Measurements from ENCODE around the gene ZNF324. TPM values are rescaled to one million over a fixed set of nuclear protein-coding genes. Genes with fewer than 3 reads are reported as not detected.

Gene ZNF324
- total and polyA plus RNA-seq, 9 of the 15 experiments (the other 6 are each of a cell fraction or from before 2014, with no cell fraction given): 0.92 to 16.4 (median 5.3) TPM

DNA sequence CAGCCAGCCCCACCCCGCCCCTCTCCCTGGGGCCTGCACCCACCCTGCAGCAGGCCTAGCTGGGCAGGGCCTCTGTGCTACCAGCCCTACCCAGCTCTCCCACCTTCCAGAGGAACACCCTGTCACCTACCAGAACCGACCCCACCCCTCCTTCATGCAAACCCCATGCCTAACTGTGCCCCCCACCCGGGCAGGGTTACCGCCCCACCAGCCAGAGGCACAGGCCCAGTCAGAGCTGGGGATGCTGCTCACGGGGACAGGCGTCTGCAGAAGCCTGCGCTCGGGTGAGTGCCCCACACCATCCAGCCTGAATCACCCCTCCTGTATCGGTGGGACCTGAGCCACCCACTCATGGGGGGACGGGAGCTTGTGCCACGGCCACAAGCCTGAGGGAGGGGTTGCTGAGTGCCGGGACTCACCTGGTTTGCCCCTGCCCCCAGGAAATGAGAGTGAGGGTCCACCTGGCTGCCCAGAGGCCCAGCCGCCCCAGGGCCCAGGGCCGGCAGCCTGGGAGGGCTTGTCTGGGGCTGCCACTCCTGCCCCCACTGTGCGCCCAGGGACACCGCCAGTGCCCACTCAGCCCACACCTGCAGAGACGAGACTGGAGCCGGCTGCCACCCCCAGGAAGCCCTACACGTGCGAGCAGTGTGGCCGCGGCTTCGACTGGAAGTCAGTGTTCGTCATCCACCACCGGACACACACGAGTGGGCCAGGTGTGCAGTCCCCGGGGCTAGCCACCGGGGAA, 13.0 kb downstream of the ZNF324 start:
- H4K20me1 ChIP-seq (replicated peaks; ENCODE audit: control insufficient read depth, insufficient read depth, low read length): 0 out of 2 replicates have a peak, but pooled peaks cover 6% of the 10 kb centered on the region
- H3K4me2 ChIP-seq (ENCODE audit: insufficient read depth, low read length): no peak overlapping the region
- no peaks in the 10 kb centered on the region; the same call in 1 of the 3 replicates for H3K79me2 ChIP-seq (ENCODE audit: control insufficient read depth, insufficient read depth, low read length)
- H3K4me3 ChIP-seq: no peak overlapping the region
- 94% methylated on average over 17 of the region's 28 CpGs for WGBS (ENCODE audit: insufficient coverage, low coverage, missing lambda C conversion rate)
- in situ Hi-C loops (cut with MboI) (no loop called here), intact Hi-C loops (cut with micrococcal nuclease) (loop anchor here (5.0 kb wide), 2 partner anchors 153 to 298 kb away; partner anchors contain the start of genes ZNF274 and ZSCAN22)
- H3K9ac ChIP-seq (ENCODE audit: insufficient read depth in 1 of 2, low read depth in 2 of 2, low read length in 2 of 2): 0 out of 4 replicates have a peak overlapping the region, but pooled peaks of 1 of the 2 experiments have one; percentile 8
- no peak overlapping the region for H2AFZ ChIP-seq (ENCODE audit: low read depth, low read length)
- CTCF ChIA-PET (ENCODE audit: low intra/inter-chr PET ratio): no interaction called here
- no TSS peak for BruUV-seq (replicated peaks)
- H3K9me3 ChIP-seq (replicated peaks; ENCODE audit: control insufficient read depth, insufficient read depth, low read depth, low read length): no peaks in the 10 kb centered on the region
- TF ChIP-seq, protein P1, sequence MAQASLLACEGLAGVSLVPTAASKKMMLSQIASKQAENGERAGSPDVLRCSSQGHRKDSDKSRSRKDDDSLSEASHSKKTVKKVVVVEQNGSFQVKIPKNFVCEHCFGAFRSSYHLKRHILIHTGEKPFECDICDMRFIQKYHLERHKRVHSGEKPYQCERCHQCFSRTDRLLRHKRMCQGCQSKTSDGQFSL (CRISPR knock-in tag; IDR thresholded peaks at IDR 0.05): no peak
- TF ChIP-seq, protein P1 (tag; IDR thresholded peaks at IDR 0.05): no peak
- TF ChIP-seq POLR2G (IDR thresholded peaks at IDR 0.05; ENCODE audit: low read depth, low read length) (peak; percentile 65), RBFOX2 (IDR thresholded peaks at IDR 0.05; ENCODE audit: low read depth, low read length) (peak; percentile 41; the same call in 1 of the 2 replicates)
- no peaks in the 10 kb centered on the region for H3K9me1 ChIP-seq (ENCODE audit: control insufficient read depth, insufficient read depth, low read length)
- H3K27me3 ChIP-seq (ENCODE audit: control insufficient read depth in 2 of 2, insufficient read depth in 2 of 2, low read length in 2 of 2): no peaks in the 10 kb centered on the region
- ATAC-seq (no peak), FAIRE-seq (no peak), DNase-seq (ENCODE audit: extremely low read depth in 1 of 4, low spot score in 3 of 4) (no peak)
- no peak overlapping the region for H3K27ac ChIP-seq (ENCODE audit: extremely low read depth, low read depth, low read length)
- H3K36me3 ChIP-seq (ENCODE audit: control insufficient read depth, insufficient read depth, low read length): peaks cover 44% of the 10 kb centered on the region; the same call in 2 of the 3 replicates
- POLR2A ChIA-PET: interaction anchor here (0.7 to 2.1 kb wide), 3 partner anchors 9 to 64 kb away, joined by 3 to 7 read pairs (median 3); partner anchors contain the start of gene TRIM28
- peaks cover 16 to 41% of the 10 kb centered on the region in 2 experiments for H3K4me1 ChIP-seq (replicated peaks in 1 of 2; ENCODE audit: control insufficient read depth in 2 of 2, insufficient read depth in 2 of 2, low read length in 2 of 2)

Measured in K562 (cell line).